Activated CD8-positive, alpha-beta memory T cell treated with anti-CD3 and anti-CD28 coated beads, Interleukin-2, amount 50 U/mL, for 1 hour (primary cell): Measurements from ENCODE around the gene EXD3.

Source experiments
- DNase-seq: peaks from one replicate; pipeline ENCODE4 v3.0.0-alpha.2; 2020; ENCODE audit errors: extremely low read depth

The EXD3 gene

GRCh38 chr9:137447722-137448601 is 25.0 kb upstream of the EXD3 start:
- DNase-seq: no peak

- no peak for DNase-seq
Observed at GRCh38 chr9:137446851-137447471, 24.0 kb upstream of the EXD3 start.

DNA sequence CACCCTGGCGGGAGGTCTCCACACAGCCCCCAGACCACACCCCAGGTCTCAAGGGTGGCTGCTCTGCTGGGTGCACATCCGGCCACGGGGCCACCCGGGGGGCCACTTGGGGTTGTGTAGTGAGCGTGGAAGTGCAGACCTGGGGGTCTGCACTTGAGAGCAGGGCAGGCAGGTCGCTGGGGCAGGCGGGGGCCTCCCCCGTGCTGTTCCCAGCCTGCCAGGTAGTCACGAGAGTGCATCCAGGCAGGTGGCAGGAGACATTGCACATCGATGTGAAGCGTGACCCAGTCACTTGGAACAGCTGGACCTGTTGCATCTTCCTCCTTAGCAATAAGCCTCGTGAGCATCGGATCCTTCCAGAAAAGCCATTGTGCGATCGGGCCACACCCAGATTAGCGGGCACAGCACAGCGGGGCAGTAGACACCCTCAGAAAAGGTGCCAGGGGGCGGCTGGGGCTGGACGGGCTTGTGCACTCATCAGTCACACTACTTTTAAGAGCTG is 23.0 kb upstream of the EXD3 start:
- DNase-seq: no peak

DNA sequence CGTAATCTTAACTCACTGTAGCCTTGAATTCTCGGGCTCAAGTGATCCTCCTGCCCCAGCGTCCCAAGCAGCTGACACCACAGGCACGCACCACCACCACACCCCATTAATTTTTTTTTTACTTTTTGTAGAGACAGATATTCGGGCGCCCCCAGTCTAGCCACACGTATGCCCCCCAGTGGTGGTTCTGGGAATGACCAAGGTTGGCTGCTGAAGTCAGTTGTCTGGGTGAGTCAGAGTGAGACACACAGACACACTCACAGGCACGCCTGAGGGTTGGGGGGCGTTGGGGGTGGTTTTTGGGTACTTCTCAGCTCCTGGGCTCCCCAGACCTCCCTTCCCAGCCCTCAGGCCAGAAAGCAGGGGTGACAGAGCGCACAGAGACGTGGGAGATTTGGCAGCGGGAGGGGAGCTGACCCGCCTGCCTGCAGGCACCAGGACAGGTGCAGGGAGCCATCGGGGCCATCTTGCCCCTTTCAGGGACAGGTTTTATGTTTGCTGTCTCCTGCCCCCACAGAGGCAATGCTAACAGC is 22.4 kb upstream of the EXD3 start:
- peak; percentile 55 for DNase-seq

GRCh38 chr9:137444106-137444790 is 21.3 kb upstream of the EXD3 start:
- DNase-seq: no peak

DNA sequence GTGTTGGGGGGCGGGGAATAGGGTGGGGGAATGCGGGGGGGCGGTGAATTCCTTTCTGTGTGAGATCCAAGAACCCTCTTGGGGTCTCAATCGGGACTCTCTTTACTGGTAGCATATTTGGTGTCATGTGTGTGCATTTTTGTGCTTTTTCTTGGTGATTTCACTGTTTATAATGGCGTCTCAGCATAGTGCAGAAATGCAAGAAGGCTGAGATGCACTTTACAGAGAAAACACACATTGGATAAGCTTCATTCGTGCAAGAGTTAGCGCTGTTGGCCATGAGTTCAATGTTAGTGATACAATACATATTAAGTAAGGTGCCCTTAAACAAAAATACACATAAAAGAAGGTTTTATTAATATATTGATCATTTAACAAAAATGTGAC is 19.0 kb upstream of the EXD3 start:
- no peak for DNase-seq

DNA sequence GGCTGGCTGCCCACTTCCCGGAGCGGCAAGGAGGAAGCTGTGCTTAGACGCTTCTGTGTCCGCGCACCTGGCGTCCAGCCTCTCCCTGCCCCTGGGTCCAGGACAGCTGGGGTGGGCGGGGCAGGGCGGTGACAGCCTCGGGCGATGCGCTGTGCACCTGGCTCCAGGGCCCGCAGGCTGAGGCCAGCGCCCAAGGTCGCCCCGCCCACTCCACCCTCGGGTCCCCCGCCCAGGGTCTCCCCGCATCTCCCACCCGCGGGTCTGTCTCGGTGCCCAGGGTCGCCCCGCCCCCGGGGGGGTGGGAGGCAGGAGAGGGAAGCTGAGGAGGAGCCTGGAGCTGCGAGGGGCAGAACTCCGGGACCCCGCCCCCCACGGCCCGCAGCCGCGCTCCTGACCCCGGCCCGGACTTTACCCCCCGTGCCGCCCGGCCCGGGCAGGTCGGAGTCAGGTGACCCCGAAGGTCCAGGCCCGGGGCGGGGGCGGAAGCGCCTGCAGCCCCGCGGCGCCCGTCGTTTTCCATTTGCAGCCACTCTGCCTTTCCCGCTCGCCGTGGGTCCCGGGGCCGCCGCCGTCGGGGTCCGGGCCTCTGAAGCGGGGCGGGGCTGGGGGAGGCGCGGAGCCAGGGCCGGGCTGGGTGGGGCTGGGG is 18.4 kb upstream of the EXD3 start, which contains the start of gene ENTPD8:
TSS of gene ENTPD8 (minus strand) at position 69 of the 646 bp plus-strand sequence. CDS start 3,072 bp downstream, outside the sequence.
- no peak for DNase-seq

DNA sequence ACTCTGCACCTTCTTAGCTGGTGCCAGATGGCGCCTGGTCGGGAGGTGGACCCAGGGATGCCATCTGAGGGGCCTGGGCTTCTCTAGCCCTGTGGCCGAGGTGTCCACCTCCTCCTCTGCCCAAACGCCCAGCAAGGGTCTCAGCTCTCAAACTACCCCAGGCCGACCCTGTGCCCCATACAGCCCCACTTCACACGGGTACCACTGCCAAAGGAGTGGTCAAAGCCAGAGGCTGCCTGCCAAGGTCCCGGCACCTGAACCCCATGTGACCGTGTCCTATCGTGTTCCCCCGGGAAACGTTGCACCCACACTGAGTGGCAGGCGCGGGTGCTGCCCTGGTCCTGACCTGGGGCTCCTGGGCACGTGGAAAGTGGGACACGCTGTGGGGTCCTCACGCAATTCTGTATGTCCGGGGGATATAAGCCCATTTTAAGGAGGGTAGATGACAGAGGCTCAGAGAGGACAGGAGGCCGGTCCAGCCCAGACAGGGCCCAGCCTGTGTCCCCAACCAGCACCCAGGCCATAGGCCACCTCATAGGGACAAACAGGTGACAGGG is 16.3 kb upstream of the EXD3 start:
- DNase-seq: no peak

DNA sequence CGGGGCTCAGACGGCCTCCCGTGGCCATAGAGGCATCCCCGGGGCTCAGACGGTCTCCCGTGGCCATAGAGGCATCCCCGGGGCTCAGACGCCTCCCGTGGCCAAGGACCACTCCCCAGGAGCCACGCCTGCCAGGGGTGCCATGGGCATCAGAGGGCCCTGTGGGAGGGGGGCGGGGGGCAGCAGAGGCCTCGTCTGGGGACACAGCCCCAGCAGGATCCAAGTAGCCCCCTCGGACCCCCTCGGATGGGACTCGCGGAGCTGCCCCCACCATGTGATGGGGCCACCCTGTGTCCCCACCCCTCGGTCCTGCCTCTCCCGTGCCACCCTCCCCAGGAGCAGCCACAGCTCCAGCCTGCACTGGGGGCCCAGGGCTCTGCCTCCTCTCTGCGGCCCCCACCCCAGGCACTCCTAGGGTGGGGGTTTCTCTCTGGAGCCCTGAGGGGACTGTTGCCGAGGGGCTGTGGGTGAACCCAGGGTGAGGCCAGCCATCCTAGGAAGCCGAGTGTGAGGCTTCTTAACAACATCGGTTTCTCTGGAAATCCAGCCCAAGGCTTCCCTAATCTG is 15.7 kb upstream of the EXD3 start:
- no peak for DNase-seq

- no peak for DNase-seq
Observed at GRCh38 chr9:137437691-137438590, 15.0 kb upstream of the EXD3 start.

DNA sequence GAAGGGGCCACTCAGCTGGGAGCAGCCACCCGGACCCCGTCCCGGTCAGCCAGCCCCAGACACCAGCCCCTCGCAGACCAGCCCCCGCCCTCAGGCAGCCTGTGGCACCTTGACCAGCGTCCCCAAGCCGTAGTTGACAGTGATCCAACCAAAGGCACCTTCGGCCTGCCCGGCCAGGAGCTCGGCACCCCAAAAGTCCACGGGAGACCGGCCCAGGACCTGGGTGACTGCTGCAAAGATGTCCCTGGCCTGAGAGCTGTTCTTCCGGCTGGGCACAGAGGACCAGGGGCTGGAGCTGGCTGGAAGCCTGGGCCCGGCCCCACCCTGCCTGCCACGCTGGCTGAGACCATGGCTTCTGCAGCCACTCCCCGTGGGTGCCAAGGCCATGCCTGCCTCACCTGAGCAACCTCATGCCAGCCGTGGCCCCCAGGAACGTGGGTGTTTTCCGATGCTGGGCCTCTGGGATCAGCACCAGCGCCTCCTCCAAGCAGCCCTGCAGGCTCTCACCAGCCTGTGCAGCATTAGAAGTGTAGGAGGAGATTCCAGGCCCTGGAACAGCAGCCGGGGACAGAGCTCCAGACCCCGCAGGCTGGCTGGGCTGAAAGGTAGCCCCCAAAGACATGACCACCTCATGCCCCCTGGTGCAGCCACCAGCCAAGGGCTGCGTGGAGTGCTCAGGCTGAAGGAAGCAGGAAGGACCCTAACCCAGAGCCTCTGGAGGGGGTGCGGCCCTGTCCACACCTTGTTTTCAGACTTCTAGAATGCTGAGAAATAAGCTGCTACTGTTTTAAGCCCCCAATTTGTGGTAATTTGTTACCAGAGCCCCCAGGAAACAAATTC is 14.0 kb upstream of the EXD3 start:
- DNase-seq: no peak

DNA sequence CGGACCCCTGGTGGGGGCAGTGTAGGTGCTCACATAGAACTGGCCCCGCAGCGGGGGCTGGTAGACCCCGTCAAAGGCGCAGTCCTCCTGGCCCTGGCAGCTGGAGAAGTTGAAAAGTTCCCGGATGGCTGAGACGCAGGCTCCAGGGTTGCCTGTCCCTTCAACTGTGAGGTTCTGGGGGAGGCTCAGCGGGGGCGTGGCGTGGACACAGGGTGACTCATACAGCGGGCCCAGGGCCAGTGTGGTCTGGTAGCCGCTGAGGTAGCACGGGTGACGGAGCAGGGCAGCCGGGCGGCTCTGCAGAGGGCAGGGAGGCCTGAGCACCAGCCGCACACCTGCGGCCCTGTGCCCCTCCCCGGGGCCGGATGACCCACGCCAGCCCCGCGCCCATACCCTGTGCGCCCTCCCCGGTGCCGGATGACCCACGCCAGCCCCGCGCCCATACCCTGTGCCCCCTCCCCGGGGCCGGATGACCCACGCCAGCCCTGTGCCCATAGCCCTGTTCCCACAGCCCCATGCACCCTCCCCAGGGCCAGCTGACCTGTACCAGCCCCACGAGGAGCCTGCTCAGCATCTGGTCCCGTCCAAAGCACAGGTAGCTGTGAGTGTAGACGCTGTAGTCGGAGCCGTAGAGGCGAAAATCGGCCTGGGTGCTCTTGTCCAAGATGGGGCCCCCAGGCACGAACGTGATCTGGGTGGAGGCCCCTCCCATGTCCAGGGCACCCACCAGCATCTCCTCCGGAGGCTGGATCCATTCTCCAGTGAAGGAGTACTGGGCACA is 13.2 kb upstream of the EXD3 start:
- DNase-seq: no peak

- no peak for DNase-seq
Observed at GRCh38 chr9:137435381-137435891, 12.5 kb upstream of the EXD3 start.

DNA sequence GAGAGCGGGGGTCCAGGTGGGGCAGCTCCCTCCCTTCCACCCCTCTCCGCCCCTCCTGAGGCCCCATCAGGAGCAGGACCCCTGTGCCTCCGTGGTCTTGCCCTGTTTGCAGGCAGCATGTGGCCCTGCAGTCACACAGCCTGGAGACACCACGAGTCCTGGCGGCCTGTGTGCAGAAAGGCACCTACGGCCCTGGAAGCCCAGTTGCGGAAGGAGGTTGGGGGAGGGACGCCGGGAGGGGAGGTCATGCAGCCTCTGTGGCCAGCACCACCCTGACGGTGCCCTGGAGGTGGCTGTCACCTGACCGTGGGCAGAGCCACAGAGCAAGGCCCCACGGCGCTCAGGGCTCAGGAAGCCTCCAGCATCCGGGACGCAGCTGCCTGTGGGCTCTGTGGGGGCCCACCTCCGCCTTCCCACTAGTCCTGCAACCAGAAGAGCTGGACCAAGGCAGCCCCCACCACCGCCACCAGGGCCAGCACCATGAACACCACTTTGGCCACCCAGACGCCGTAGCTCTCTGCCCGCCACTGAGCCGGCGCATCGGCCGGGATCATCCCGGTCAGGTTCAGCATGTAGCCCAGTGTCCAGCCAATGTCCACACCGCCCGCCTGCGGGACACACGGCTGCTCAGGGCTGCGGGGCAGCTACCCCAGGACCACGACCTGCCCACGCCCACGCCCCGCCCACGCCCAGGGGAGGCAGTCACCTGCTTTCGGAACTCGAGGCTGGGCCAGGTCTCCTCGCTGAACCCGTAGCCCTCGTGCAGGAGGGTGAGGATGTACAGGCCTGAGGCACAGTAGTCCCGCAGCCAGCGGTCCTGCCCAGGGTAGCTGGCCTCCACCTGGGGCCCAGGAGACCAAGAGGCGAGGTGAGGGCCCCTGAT is 11.8 kb upstream of the EXD3 start:
- no peak for DNase-seq

- no peak for DNase-seq
Observed at GRCh38 chr9:137433916-137434431, 11.0 kb upstream of the EXD3 start.

DNA sequence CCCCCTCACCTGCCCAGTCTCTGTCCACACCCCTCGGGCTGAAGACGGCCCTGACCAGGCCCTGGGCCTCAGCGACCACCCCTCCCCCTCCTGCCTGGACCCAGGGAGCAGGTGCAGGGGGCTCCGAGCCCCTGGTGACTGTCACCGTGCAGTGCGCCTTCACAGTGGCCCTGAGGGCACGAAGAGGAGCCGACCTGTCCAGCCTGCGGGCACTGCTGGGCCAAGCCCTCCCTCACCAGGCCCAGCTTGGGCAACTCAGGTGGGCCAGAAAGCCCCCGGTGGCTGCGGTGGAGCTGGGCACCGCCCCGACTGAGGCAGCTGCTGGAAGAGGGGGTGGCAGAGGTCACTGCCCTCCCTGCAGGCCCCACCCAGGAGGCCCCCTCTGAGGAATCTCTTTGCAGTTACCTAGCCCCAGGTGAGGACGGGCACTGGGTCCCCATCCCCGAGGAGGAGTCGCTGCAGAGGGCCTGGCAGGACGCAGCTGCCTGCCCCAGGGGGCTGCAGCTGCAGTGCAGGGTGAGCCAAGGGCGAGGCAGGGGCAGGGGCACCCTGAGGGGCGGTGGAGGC is 10.5 kb upstream of the EXD3 start:
- no peak for DNase-seq
